Pancreas (tissue), 10 donors: ENCODE data around the gene GRID1. TPM values are rescaled to one million over a fixed set of nuclear protein-coding genes. Genes with fewer than 3 reads are reported as not detected.

ENCODE experiments used
- ATAC-seq, 4 donors: fragments of 200-7000 bp; cut with Tn5 transposase; one replicate each; pipeline versions ENCODE4 v1.8.0 to v1.9.1; 2020; ENCODE audit warnings: mild to moderate bottlenecking in 4 of 4, moderate library complexity in 4 of 4
- DNase-seq, 6 donors: peaks; one replicate each; pipeline ENCODE4 v3.0.0-alpha.2; 2020
- FAIRE-seq: peaks from 2 replicates; lab custom pipeline; 2012; peaks lifted over from hg19 to GRCh38; lab: Jason Lieb, UNC
- H3K27ac ChIP-seq, 4 donors: fragments of 200-600 bp; sonication (generic); 1 replicate in 3 of 4; 2 replicates in 1 of 4; pipeline versions ENCODE4 v1.5.0 to v1.8.0; 2020
- H3K27me3 ChIP-seq, 4 donors: fragments of 200-600 bp; one replicate each; pipeline ENCODE4 v1.8.0; 2021
- H3K36me3 ChIP-seq, 3 donors: fragments of 200-600 bp; sonication (generic) in 1 of 3; one replicate each; pipeline versions ENCODE4 v1.5.0 to v1.8.0; 2020 to 2021
- H3K4me1 ChIP-seq, 3 donors: fragments of 200-600 bp; one replicate each; pipeline ENCODE4 v1.8.0; 2021
- H3K4me3 ChIP-seq, 4 donors: fragments of 200-600 bp; sonication (generic) in 2 of 4; one replicate each; pipeline versions ENCODE4 v1.5.0 to v1.8.0; 2020 to 2021
- H3K9me3 ChIP-seq, 4 donors: fragments of 200-600 bp; one replicate each; pipeline ENCODE4 v1.8.0; 2021
- CTCF ChIP-seq, 4 donors: fragments of 200-600 bp; sonication (generic) in 3 of 4; IDR thresholded peaks; one replicate each; pipeline versions ENCODE4 v1.5.0 to v1.8.0; 2021; ENCODE audit warnings: antibody characterized with exemption in 4 of 4
- WGBS, 2 donors: extraction: QIAGEN DNeasy Blood & Tissue Kit; methylation state at CpG; one replicate each; pipeline ENCODE4 v1.1.7; 2013; 5-methylcytosine and 5-hydroxymethylcytosine counted together
- intact Hi-C, 3 donors: fragments of 100-400 bp; cut with DNase I; formaldehyde crosslinking; loops; one replicate each; pipeline versions ENCODE4 v1.11.1 to v1.14.2; 2022
- polyA plus RNA-seq, 2 donors: library from polyadenylated mRNA; stranded (reverse); fragments of 200-250 nt; gene quantifications; one replicate each; pipeline ENCODE4 v1.2.3, GENCODE V29; 2013
- total RNA-seq, 6 donors: library from RNA; stranded (reverse); fragmentation: NEBNext Ultra II Directional in 4 of 6; extraction: Animal tissue kit (Norgen Biotek cat#: 25700) in 4 of 6; gene quantifications; one replicate each; pipeline versions ENCODE4 v1.2.1 to v1.2.4, GENCODE V29; 2021 to 2023
- donor health status: healthy with polysubstance abuse.
- donor health status: DM: no; HTN: no; CAD: no; lungs with moderate emphysema.
- donor health status: DM: no; HTN: no; CAD: no.
- donor health status: control.
- donor health status: control.
- donor health status: Bipolar disorder and iron deficiency.
- donor health status: DM: yes; HTN: yes; CAD: no.
- donor health status: DM: no; HTN: no; CAD: no.
- donor health status: DM: no; HTN: no; CAD: no.
- donor health status: DM: yes; HTN: yes; CAD: no.

Gene GRID1
- total and polyA plus RNA-seq, 8 donors = 0.05 to 1.5 (median 0.91) TPM

DNA sequence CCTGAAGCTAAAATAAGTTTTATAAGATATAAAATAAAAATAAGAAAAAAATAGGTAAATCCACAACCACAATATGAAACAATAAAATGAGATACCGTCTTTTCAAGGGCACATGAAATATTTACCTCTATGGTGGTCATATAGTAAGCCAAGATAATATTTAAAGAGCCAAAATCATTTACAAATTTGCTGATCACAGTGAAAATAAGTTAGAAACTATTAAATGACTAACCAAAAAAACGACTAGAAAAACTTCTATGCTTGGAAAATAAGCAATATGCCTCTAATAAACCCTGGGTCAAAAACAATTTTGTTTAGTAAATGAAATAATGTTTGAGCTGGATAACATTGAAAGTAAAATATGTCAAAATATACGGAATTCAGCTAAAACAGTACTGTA, 535.2 kb downstream of the GRID1 start:
- Histone ChIP-seq H3K9me3 (no peaks in the 10 kb centered on the region), H3K4me1 (no peaks in the 10 kb centered on the region), H3K27me3 (no peaks in the 10 kb centered on the region), H3K36me3 (no peaks in the 10 kb centered on the region), H3K27ac (no peak overlapping the region), H3K4me3 (no peak overlapping the region)
- no peak for ATAC-seq
- intact Hi-C loops = no loop called here
- no peak for TF ChIP-seq CTCF (IDR thresholded peaks at IDR 0.05)
- WGBS, 2 donors = 46 to 64% methylated on average over 3 of the region's 3 CpGs
- DNase-seq = no peak
- no peak for FAIRE-seq

- TF ChIP-seq CTCF (IDR thresholded peaks at IDR 0.05) = no peak
- DNase-seq (no peak), ATAC-seq (no peak), FAIRE-seq (no peak)
- H3K4me3 ChIP-seq = no peak overlapping the region
- H3K36me3 ChIP-seq = no peaks in the 10 kb centered on the region
- WGBS, 2 donors = 86 to 87% methylated on average over 4 of the region's 4 CpGs
- intact Hi-C loops = no loop called here
- H3K27ac ChIP-seq = no peak overlapping the region
- H3K27me3 ChIP-seq = no peaks in the 10 kb centered on the region
- H3K4me1 ChIP-seq = no peaks in the 10 kb centered on the region
- no peaks in the 10 kb centered on the region for H3K9me3 ChIP-seq
These were observed 540.2 kb downstream of the GRID1 start for GRCh38 chr10:85826377-85826776.

- no peak for FAIRE-seq
These were observed 555.2 kb downstream of the GRID1 start for GRCh38 chr10:85811405-85811804.

DNA sequence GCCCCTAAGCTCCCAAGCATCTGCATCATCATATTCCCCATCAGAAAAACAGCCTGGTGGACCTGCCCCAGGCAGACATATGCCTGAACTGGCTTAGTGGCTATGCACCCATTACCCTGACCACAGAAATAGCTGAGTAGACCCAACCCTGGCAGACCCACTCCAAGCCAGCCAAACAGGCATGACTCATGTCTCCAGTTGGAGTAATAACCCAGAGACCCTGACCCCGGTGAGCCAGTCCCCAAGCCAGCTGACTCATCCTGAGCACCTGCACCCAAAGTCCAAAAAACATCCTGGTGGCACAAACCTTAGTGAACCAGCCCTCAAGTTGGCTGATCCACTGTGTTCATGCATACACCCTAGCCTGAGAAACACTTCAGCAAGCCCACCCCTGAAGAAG, 555.9 kb downstream of the GRID1 start:
- Histone ChIP-seq H3K4me1 (no peaks in the 10 kb centered on the region), H3K9me3 (no peaks in the 10 kb centered on the region), H3K27ac (no peak overlapping the region), H3K4me3 (no peak overlapping the region), H3K36me3 (no peaks in the 10 kb centered on the region), H3K27me3 (no peaks in the 10 kb centered on the region)
- intact Hi-C loops = no loop called here
- WGBS, 2 donors = 69 to 92% methylated on average over 1 of the region's 1 CpG
- no peak for DNase-seq
- no peak for ATAC-seq
- TF ChIP-seq CTCF (IDR thresholded peaks at IDR 0.05) = no peak
- FAIRE-seq = no peak

More at GRCh38 chr10:85811405-85811804, 555.2 kb downstream of the GRID1 start:
- no peaks in the 10 kb centered on the region for H3K9me3 ChIP-seq
- H3K27me3 ChIP-seq = no peaks in the 10 kb centered on the region
- WGBS, 2 donors = 72 to 83% methylated on average over 2 of the region's 2 CpGs
- TF ChIP-seq CTCF (IDR thresholded peaks at IDR 0.05) = no peak
- intact Hi-C loops = no loop called here
- H3K4me3 ChIP-seq = no peak overlapping the region
- ATAC-seq = no peak
- no peak for DNase-seq
- H3K27ac ChIP-seq = no peak overlapping the region
- no peaks in the 10 kb centered on the region for H3K4me1 ChIP-seq
- no peaks in the 10 kb centered on the region for H3K36me3 ChIP-seq

DNA sequence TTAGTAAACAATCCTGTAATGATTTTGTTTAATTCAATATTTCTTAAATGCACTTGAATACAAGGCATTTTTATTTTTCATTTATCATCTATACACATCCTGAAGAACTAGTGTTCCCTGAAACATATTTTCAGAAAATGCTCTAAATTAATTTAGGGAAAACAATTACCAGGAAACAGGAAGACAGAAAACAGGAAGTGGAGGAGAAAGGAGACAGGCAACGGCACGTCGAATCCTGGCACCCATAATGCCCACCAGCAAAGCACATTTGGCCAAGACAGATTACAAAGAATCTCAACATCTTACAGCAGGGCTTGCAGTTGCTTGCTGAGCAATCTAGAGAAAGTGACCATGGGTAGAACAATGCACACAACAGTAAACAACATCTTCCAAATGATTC, 571.1 kb downstream of the GRID1 start:
- no peak for FAIRE-seq
- Histone ChIP-seq H3K4me3 (no peak overlapping the region), H3K9me3 (no peaks in the 10 kb centered on the region), H3K36me3 (no peaks in the 10 kb centered on the region), H3K27ac (no peak overlapping the region), H3K27me3 (peaks cover 0 to under 1% (median 0%) of the 10 kb centered on the region in 4 donors), H3K4me1 (no peaks in the 10 kb centered on the region)
- intact Hi-C loops = no loop called here
- DNase-seq = no peak
- WGBS, 2 donors = 62 to 70% methylated on average over 3 of the region's 3 CpGs
- ATAC-seq = no peak
- TF ChIP-seq CTCF (IDR thresholded peaks at IDR 0.05) = no peak
